GM19328 (cell line): Measurements from ENCODE around the gene WHAMM.

ENCODE experiments used
- ATAC-seq: cut with Tn5 transposase; IDR thresholded peaks from one replicate; pipeline ENCODE4 v1.9.1; 2021; ENCODE audit warnings: mild to moderate bottlenecking, moderate library complexity; ENCODE audit not compliant: unreplicated experiment

The WHAMM gene

GRCh38 chr15:82833362-82833682 lies 23.9 kb downstream of the WHAMM start:
- ATAC-seq: no peak

GRCh38 chr15:82835391-82835917 lies 26.0 kb downstream of the WHAMM start:
- ATAC-seq: no peak

GRCh38 chr15:82838096-82838735 lies 28.8 kb downstream of the WHAMM start:
- no peak for ATAC-seq

GRCh38 chr15:82839136-82839535 lies 29.7 kb downstream of the WHAMM start:
- ATAC-seq: no peak

GRCh38 chr15:82840166-82840565 lies 30.7 kb downstream of the WHAMM start:
- ATAC-seq: no peak

GRCh38 chr15:82843566-82843965 lies 34.1 kb downstream of the WHAMM start:
- no peak for ATAC-seq

- no peak for ATAC-seq
Observed at GRCh38 chr15:82845686-82846085, 36.3 kb downstream of the WHAMM start.

GRCh38 chr15:82846621-82847020 lies 37.2 kb downstream of the WHAMM start:
- no peak for ATAC-seq

- no peak for ATAC-seq
Observed at GRCh38 chr15:82847703-82848102, 38.3 kb downstream of the WHAMM start.

GRCh38 chr15:82848241-82848993 lies 39.0 kb downstream of the WHAMM start:
- no peak for ATAC-seq

- ATAC-seq: no peak
Observed at GRCh38 chr15:82849556-82850512, 40.4 kb downstream of the WHAMM start.

- ATAC-seq: no peak
Observed at GRCh38 chr15:82850731-82851130, 41.3 kb downstream of the WHAMM start.

- no peak for ATAC-seq
Observed at GRCh38 chr15:82851306-82851850, 42.0 kb downstream of the WHAMM start.

- ATAC-seq: no peak
Observed at GRCh38 chr15:82851981-82852511, 42.6 kb downstream of the WHAMM start.

GRCh38 chr15:82852941-82853561 lies 43.6 kb downstream of the WHAMM start:
- ATAC-seq: no peak

GRCh38 chr15:82854554-82854953 lies 45.1 kb downstream of the WHAMM start:
- ATAC-seq: no peak

GRCh38 chr15:82855286-82856100 lies 46.1 kb downstream of the WHAMM start:
- no peak for ATAC-seq

- ATAC-seq: no peak
Observed at GRCh38 chr15:82856397-82857170, 47.2 kb downstream of the WHAMM start.

GRCh38 chr15:82858932-82859331 lies 49.5 kb downstream of the WHAMM start:
- no peak for ATAC-seq
